ENCODE measurements around the gene CYP11A1. TPM values are rescaled to one million over a fixed set of nuclear protein-coding genes. Genes with fewer than 3 reads are reported as not detected.
A peak's percentile ranks its signal among the peaks of the same experiment; 100 is the strongest.
"Not testable (repeated sequence)": the region's sequence is repeated elsewhere in the genome, so short reads cannot be mapped to it uniquely, and the experiment has no call there.

The CYP11A1 gene
- total RNA-seq, 1 donor, result 0.90 TPM

- DNase-seq (ENCODE audit: low read depth), result peak; percentile 66
- H3K4me3 ChIP-seq (ENCODE audit: low read depth, low read length), result peak overlapping the region; percentile 65
- no peak for TF ChIP-seq CTCF (IDR thresholded peaks at IDR 0.05; ENCODE audit: insufficient read depth, low read length)
Observed at GRCh38 chr15:74365598-74366445, 1.6 kb downstream of the CYP11A1 start.

- TF ChIP-seq CTCF (IDR thresholded peaks at IDR 0.05; ENCODE audit: insufficient read depth, low read length), result no peak
- peak overlapping the region; percentile 65 for H3K4me3 ChIP-seq (ENCODE audit: low read depth, low read length)
- DNase-seq (ENCODE audit: low read depth), result no peak
Observed at GRCh38 chr15:74364936-74365597, 2.4 kb downstream of the CYP11A1 start.

GRCh38 chr15:74362482-74362881 lies 5.0 kb downstream of the CYP11A1 start:
- H3K4me3 ChIP-seq (ENCODE audit: low read depth, low read length), result no peak overlapping the region
- no peak for TF ChIP-seq CTCF (IDR thresholded peaks at IDR 0.05; ENCODE audit: insufficient read depth, low read length)
- DNase-seq (ENCODE audit: low read depth), result no peak

- peak; percentile 24 for DNase-seq (ENCODE audit: low read depth)
- not testable (repeated sequence) for H3K4me3 ChIP-seq (ENCODE audit: low read depth, low read length)
Observed at GRCh38 chr15:74360855-74361254, 6.6 kb downstream of the CYP11A1 start.

- not testable (repeated sequence) for DNase-seq (ENCODE audit: low read depth); H3K4me3 ChIP-seq (ENCODE audit: low read depth, low read length)
Observed at GRCh38 chr15:74359376-74359775, 8.1 kb downstream of the CYP11A1 start.

GRCh38 chr15:74357514-74357913 lies 9.9 kb downstream of the CYP11A1 start:
- H3K4me3 ChIP-seq (ENCODE audit: low read depth, low read length); DNase-seq (ENCODE audit: low read depth): not testable (repeated sequence)

- not testable (repeated sequence) for DNase-seq (ENCODE audit: low read depth); H3K4me3 ChIP-seq (ENCODE audit: low read depth, low read length)
Observed at GRCh38 chr15:74356050-74356449, 11.4 kb downstream of the CYP11A1 start.

GRCh38 chr15:74353992-74354391 lies 13.5 kb downstream of the CYP11A1 start:
- DNase-seq (ENCODE audit: low read depth); H3K4me3 ChIP-seq (ENCODE audit: low read depth, low read length): not testable (repeated sequence)

- no peak for DNase-seq (ENCODE audit: low read depth)
- TF ChIP-seq CTCF (IDR thresholded peaks at IDR 0.05; ENCODE audit: insufficient read depth, low read length), result no peak
- H3K4me3 ChIP-seq (ENCODE audit: low read depth, low read length), result no peak overlapping the region
Observed at GRCh38 chr15:74352393-74352910, 15.0 kb downstream of the CYP11A1 start.
